Stimulated activated CD4-positive, alpha-beta T cell treated with anti-CD3 and anti-CD28 coated beads, Interleukin-1b, Interleukin-23, amount 100 ng/mL, for 24 hours (primary cell): ENCODE results near the gene FBXO4.

ENCODE experiments used
- DNase-seq, 4 experiments: peaks; one replicate each; pipeline ENCODE4 v3.0.0-alpha.2; 2020; ENCODE audit warnings: low read depth in 4 of 4, low spot score in 1 of 4

The FBXO4 gene

DNA sequence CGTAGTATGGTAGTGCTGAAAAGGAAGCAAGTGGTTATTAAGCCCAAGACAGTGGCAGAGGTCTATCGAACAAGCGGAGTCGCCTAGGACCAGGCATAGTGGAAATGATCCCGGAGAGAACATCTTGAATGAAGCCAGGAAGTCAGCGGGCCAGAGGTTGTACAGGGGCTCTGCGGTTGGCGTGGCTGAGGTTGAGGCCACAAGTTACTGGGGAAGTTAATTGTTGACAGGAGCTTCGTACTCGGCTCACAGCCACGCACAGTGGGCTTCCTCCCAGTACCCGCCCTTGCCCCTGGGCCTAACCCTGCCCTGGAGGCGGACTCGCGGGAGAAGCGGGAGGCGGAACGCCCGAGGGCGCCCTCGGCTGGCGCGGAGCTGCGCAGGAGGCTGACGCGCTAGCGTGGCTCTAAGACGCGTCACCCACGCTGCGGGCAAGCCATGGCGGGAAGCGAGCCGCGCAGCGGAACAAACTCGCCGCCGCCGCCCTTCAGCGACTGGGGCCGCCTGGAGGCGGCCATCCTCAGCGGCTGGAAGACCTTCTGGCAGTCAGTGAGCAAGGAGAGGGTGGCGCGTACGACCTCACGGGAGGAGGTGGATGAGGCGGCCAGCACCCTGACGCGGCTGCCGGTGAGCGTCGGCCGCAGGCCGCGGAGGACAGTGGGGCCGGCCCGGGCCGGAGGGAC lies at the start of gene FBXO4:
Gene FBXO4, plus strand, starts transcription at position 410 of the 683 bp plus-strand sequence. Its CDS starts 29 bp downstream, at position 439.
- peak; percentile 67 to 83 (median 76) for DNase-seq

- no peak for DNase-seq
Measured at GRCh38 chr5:41876678-41877077, 48.4 kb upstream of the FBXO4 start.

GRCh38 chr5:41877408-41877807 lies 47.7 kb upstream of the FBXO4 start:
- DNase-seq = no peak

DNA sequence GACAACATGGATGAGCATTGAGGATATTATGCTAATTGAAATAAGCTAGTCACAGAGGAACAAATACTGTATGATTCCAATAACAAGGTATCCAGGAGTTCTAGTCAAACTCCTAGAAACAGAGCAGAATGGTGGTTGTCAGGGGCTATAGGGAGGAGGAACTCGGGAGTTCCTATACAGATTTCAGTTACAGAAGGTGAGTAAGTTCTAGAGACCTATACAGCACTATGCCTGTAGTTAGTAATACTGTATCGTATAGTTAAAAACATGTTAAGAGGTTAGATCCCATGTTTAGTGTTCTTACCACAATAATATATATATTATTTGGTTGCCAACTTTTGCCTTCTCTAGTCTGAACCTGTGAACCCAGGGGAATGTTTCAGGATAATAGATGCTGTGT lies 46.9 kb upstream of the FBXO4 start:
- no peak for DNase-seq

DNA sequence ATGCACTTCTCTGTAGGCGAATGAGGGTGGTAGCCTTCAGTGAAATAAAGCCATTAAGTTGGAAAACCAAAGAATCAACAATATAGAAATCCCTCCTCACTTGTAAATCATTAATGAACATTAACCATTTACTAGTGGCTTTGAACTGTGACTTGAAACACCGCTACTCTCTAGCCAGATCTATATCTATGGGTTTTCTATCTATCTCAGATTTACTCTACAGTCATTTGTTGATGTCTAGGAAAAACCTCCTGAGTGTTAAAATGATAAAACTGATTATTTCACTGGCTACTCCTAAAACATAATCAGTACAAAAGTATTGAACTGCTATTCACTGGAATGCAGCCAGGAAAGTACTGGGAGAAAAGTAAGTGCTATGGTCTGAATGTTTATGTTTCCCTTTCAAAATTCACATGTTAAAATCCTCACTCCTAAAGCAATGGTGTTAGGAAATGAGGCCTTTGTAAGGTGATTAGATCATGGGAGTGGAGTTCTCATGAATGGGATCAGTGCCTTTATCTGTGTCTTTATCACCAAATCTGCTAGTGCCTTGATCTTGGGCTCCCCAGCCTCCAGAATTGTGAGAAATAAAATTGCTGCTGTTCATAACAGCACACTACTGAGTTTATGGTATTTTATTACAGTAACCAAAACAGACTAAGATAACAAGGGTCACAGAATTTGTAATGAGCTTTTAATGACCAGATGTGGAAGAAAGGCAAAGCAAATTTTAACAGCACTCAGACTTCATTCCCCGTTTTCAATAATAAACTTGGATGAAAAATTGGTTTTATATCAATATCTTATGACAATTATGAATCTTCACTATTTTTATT lies 46.2 kb upstream of the FBXO4 start:
- DNase-seq = no peak

- DNase-seq = no peak
Measured at GRCh38 chr5:41882765-41883164, 42.3 kb upstream of the FBXO4 start.

DNA sequence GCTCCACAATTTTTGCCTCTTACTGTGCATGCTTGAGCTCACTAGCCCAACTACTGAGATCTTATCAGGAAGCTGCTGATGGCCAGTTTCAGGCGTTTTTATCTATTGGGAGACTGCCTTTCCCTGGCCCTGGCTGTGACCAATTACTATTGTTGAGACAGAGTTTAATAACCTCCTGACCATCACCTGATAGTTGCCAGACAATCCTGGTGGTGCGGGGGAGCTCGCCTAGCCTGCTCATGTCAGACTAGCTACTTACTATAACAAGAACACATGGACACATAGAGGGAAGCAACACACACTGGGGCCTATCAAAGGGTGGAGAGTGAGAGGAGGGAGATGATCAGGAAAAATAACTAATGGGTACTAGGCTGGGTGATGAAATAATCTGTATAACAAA lies 41.8 kb upstream of the FBXO4 start:
- no peak for DNase-seq

- DNase-seq = no peak
Measured at GRCh38 chr5:41883936-41884335, 41.1 kb upstream of the FBXO4 start.

- no peak for DNase-seq
Measured at GRCh38 chr5:41885286-41885685, 39.8 kb upstream of the FBXO4 start.

DNA sequence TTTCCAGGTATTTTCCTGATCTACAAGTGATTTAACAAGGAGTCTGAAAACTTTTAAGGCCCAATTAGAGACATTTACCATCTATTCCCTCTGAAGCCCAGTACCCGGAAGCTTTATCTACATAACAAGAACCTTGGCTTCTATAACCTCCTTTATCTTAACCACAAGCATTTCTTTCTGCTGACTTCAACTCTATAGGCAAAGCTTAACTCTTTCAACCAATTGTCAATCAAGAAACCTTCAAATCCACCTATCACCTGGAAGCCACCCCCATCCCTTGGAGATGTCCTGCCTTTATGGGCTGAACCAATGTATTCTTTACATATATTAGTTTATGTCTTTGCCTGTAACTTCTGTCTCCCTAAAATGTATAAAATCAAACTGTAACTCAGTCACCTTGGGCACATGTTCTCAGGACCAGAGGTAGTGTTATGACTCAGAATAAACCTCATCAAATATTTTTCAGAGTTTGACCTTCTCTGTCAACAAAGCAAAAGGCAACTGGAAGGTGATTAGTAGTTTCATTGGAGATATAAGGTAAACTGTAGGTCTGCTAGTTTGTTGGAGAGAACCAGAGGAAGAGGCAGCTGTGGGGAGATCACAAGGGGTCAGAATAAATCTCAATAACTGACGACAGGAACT lies 33.9 kb upstream of the FBXO4 start:
- no peak for DNase-seq

- DNase-seq = no peak
Measured at GRCh38 chr5:41892031-41892430, 33.0 kb upstream of the FBXO4 start.

- DNase-seq = no peak
Measured at GRCh38 chr5:41893074-41893851, 31.8 kb upstream of the FBXO4 start.

- no peak for DNase-seq
Measured at GRCh38 chr5:41896230-41896629, 28.9 kb upstream of the FBXO4 start.

GRCh38 chr5:41903382-41903891 lies 21.6 kb upstream of the FBXO4 start:
- no peak for DNase-seq

DNA sequence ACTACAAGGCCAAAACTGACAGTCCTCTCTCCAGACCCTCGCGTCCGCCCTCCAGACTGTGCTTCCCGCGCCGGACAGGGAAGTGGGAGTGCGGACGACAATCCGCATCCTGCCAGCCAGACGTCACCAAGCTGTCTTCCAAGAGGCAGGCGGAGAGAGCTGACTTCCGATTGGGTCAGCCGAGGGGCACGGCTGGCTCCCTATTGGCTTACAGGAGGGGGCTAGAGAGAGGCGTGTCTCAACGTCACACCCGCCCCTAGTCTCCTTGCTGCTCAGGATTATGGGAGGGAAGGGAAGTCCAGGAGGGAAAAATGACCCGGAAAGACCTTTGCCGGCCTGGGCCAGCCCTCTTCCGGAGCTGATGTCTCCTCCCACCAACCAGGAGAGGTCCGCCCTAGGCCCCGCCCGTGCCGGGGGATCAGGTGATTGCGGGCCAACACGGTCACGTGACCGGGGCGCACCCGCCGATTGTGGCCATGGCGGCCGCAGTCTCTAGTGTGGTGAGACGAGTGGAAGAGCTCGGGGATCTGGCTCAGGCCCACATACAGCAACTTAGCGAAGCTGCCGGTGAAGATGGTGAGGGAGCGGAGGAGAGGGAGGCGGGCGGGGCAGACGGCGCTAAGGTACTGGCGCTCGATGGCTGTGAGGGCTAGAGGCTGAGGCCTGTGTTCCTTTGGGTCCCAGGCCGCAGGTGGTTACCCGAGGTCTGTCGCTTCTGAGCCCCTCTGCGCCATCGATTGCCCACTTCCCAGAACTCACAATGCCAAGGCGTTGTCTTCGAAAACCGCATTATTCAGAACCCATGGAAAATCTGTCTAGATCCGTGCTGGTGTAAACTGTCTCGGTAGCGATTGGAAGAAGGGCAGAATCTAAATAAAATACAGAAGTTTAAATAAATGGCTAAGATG lies 20.9 kb upstream of the FBXO4 start, which contains the start of gene RIMOC1:
Gene RIMOC1, plus strand, starts transcription at position 453 of the 908 bp plus-strand sequence. Its CDS starts 24 bp downstream, at position 477.
- peak; percentile 87 to 96 (median 94) for DNase-seq

GRCh38 chr5:41906151-41906550 lies 18.9 kb upstream of the FBXO4 start:
- no peak for DNase-seq

DNA sequence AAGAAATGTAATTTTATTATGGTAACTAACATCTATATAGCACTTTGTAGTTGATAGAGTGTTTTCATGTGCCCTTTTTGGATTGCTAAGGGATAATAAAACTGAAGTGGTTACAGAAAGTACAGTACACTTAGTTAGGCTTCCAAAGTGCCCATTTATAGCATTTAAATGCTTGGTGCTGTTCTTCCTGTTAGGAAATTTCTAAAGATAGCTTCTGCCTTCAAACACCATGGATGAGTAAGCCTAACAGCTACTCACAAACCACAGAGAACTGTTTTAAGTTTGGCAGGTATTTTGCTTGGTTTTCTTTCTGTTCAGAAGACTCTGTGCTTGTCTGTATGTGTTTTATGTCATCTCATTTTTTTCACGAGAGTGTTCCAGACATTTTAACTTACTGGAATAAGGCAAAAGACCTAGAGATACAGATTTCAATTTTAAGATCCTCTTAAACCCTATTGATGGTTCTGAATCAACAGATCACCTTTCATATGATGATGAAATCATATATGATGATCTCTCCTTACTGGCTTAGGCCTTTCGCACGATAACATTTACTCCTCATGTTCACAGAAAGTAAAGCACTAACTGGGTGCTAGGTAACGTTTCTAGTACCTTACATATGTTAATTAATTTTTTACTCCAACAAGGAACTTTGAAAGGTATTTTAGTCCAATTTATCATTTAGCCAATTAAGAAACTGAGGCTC lies 16.6 kb upstream of the FBXO4 start:
- DNase-seq = no peak

GRCh38 chr5:41918105-41918504 lies 7.0 kb upstream of the FBXO4 start:
- no peak for DNase-seq

DNA sequence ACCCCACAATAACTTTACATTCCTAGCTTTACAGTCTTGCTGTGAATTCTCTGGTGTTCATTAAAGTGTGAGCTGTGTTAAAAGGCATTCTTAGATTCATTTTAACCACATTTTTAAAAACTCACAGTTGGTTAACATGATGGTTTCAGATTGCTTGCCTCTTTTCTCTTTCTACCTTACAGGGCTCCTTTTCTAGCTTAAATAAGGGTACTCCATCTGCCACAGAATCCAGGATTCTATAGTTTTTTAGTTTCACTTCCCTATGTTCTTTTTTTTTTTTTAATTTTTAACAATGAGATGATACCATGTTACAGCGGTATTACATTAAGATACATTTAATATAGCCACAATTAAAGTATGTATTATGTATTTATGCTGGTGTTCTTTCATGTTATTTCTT lies 3.9 kb upstream of the FBXO4 start:
- no peak for DNase-seq
